ACC112 (cell line): ENCODE results near the gene ABHD17C.

ENCODE experiments used
- H2AFZ ChIP-seq: fragments of 200-600 bp; sonication (generic); one replicate; pipeline ENCODE4 v1.6.0; 2017; ENCODE audit warnings: antibody characterized with exemption, low read length; ENCODE audit not compliant: unreplicated experiment
- H3K27ac ChIP-seq: fragments of 200-600 bp; sonication (generic); 2 replicates; pipeline ENCODE4 v1.5.1; 2014; ENCODE audit warnings: low read depth, mild to moderate bottlenecking, antibody characterized with exemption, low read length, moderate library complexity
- H3K27me3 ChIP-seq: fragments of 200-600 bp; sonication (generic); 2 replicates; pipeline ENCODE4 v1.6.1; 2014; ENCODE audit warnings: mild to moderate bottlenecking, antibody characterized with exemption, low read length, moderate library complexity, mixed read lengths; ENCODE audit not compliant: insufficient read depth
- H3K36me3 ChIP-seq: fragments of 200-600 bp; sonication (generic); 2 replicates; pipeline ENCODE4 v1.6.1; 2016; ENCODE audit warnings: mild to moderate bottlenecking, antibody characterized with exemption, low read length, moderate library complexity, mixed read lengths; ENCODE audit not compliant: insufficient read depth
- H3K4me1 ChIP-seq: fragments of 200-600 bp; sonication (generic); one replicate; pipeline ENCODE4 v1.6.1; 2016; ENCODE audit warnings: low read length, mixed read lengths; ENCODE audit not compliant: insufficient read depth, unreplicated experiment, control insufficient read depth
- H3K4me3 ChIP-seq: fragments of 200-600 bp; sonication (generic); 2 replicates; pipeline ENCODE4 v1.5.1; 2014; ENCODE audit warnings: mild to moderate bottlenecking, low read depth, low read length
- H3K79me2 ChIP-seq: fragments of 200-600 bp; sonication (generic); one replicate; pipeline ENCODE4 v1.6.0; 2016; ENCODE audit warnings: low read length; ENCODE audit not compliant: control insufficient read depth, unreplicated experiment, insufficient read depth

ABHD17C gene

DNA sequence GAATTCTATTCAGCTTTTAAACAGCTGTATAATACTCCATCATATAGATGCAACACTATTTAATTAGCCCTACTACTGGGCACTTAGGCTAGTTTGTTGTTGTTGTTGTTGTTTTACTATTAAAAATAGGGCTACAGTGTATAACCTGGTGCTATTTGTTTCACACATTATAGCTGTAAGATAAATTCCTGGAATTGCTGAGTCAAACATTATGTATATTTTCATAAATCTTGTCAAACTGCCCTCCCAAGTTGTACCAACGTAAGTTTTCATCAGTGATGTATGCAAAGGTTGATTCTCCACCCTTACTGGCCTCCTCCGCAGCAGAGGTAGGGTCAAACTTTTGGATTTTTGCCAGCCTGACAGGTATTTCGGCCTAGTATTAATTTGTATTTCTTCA is 80.2 kb downstream of the ABHD17C start:
- Histone ChIP-seq H3K36me3 (no peaks in the 10 kb centered on the region), H3K27me3 (peaks cover 11% of the 10 kb centered on the region; the same call in 1 of the 2 replicates), H3K4me3 (no peak overlapping the region), H3K79me2 (no peaks in the 10 kb centered on the region), H2AFZ (no peak overlapping the region), H3K27ac (no peak overlapping the region), H3K4me1 (peaks cover 24% of the 10 kb centered on the region)

DNA sequence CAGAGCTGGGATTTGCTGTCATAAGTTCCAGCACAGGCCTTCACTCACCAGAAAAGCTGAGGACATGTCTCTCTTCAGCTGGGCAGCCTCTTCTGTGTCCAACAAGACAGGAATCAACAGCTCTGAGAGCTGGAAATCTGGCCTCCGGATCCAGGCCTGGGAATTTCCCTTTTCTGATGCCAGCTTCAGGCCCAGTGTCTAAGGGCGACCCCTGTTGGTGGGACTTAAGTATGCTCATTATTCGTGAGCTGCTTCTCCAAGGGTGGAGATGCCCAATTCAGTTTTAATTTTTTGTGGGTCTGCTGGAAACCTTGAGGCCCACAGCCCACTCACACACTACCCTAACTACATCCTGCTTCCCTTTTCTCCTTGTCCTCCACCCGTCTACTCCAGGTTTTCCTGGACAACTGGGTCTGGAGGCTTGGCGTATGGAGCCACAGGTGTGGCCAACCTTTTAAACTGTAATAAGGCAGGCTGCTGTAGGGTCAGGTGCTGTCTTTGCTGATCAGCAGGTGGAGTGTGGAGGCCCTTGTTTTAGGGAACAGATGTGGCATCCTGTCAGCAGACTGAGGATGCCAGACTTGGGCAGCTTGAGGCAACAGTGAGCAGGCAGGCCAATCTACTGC is 81.4 kb downstream of the ABHD17C start:
- peak overlapping the region; percentile 69 for H2AFZ ChIP-seq
- peaks cover 23% of the 10 kb centered on the region for H3K27me3 ChIP-seq
- H3K4me1 ChIP-seq: peaks cover 26% of the 10 kb centered on the region
- H3K27ac ChIP-seq: peak overlapping the region; percentile 71
- H3K36me3 ChIP-seq: no peaks in the 10 kb centered on the region
- H3K79me2 ChIP-seq: no peaks in the 10 kb centered on the region
- no peak overlapping the region for H3K4me3 ChIP-seq

DNA sequence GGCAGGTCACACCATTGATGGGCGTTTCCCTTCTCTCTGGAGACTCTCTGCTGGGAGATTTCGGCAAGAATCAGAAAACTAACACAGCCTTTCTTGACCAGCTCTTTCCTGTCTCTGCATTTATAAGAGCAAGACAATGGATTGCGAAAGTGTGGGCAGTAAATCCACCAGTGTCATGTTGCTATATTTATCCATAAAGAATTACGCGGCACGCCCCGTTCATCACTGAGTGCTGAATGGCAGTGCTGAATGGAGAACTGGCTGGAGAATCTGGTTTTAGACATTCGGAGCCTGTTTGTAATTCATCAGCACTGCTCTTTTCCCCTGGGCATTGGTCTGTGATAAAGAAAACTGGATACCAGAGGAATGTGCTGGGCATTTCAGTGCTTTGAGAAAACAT is 82.0 kb downstream of the ABHD17C start:
- Histone ChIP-seq H3K27me3 (peaks cover 29% of the 10 kb centered on the region), H3K36me3 (no peaks in the 10 kb centered on the region), H3K4me3 (no peak overlapping the region), H2AFZ (no peak overlapping the region), H3K79me2 (no peaks in the 10 kb centered on the region), H3K4me1 (peaks cover 26% of the 10 kb centered on the region), H3K27ac (peak overlapping the region; percentile 73)

DNA sequence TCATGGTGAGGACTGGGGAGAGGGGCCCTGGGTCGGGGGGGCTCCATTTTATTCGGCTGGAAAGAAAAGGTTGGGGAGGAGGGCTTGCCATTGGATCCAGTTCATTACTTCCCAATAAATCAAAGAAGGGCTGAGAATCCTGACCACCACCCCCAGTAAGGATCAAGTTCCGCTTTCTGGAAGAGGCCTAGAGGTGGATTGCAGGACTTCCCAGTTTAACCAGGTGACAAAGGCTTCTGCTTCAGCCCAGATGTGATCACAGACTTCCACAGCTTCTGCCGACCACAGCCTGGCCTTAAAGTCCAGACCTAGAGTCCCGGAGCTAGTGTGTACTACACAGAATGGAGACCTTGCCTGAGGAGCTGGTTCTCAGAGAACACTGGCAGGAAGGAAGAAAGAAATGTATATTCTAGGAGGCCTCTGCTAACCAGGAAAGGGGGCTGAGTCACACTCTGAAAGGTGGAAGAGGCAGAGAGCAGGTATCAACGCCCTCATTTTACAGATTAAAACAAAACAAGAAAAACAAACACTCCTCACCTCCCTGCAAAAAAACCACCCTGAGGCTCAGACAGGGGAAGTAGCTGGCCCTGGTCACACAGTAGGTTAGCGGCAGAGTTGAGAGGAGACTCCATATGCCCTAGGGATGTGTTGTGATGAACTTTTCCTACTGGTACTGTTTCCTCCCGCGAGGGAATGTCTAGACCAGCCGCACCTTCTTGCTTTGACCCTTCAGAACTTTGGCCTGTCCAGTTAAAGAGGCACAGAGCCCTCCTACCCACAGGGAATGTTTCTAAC is 82.9 kb downstream of the ABHD17C start:
- no peak overlapping the region for H3K4me3 ChIP-seq
- no peaks in the 10 kb centered on the region for H3K79me2 ChIP-seq
- peaks cover 37% of the 10 kb centered on the region for H3K27me3 ChIP-seq
- H3K4me1 ChIP-seq: peaks cover 26% of the 10 kb centered on the region
- peak overlapping the region; percentile 73 for H3K27ac ChIP-seq
- H2AFZ ChIP-seq: no peak overlapping the region
- no peaks in the 10 kb centered on the region for H3K36me3 ChIP-seq

DNA sequence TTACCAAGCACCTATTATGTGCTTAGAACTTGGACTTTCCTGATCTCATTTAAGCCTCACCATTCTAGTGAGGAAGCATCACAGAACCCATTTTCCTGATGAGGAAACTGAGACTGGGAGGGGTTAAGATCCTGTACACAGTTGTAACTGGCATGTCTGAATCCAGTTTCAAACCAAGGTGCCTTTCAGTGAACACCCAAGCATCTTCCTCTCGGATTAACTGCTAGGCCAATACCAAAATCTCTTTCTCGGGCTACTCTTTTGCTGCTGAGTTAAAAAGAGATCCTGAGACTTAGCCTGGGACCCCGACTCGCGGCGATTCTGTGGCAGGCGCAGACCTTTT is 83.5 kb downstream of the ABHD17C start:
- Histone ChIP-seq H2AFZ (no peak overlapping the region), H3K27ac (no peak overlapping the region), H3K4me1 (peaks cover 26% of the 10 kb centered on the region), H3K4me3 (peak overlapping the region; percentile 72), H3K79me2 (no peaks in the 10 kb centered on the region), H3K36me3 (no peaks in the 10 kb centered on the region), H3K27me3 (peaks cover 42% of the 10 kb centered on the region)

DNA sequence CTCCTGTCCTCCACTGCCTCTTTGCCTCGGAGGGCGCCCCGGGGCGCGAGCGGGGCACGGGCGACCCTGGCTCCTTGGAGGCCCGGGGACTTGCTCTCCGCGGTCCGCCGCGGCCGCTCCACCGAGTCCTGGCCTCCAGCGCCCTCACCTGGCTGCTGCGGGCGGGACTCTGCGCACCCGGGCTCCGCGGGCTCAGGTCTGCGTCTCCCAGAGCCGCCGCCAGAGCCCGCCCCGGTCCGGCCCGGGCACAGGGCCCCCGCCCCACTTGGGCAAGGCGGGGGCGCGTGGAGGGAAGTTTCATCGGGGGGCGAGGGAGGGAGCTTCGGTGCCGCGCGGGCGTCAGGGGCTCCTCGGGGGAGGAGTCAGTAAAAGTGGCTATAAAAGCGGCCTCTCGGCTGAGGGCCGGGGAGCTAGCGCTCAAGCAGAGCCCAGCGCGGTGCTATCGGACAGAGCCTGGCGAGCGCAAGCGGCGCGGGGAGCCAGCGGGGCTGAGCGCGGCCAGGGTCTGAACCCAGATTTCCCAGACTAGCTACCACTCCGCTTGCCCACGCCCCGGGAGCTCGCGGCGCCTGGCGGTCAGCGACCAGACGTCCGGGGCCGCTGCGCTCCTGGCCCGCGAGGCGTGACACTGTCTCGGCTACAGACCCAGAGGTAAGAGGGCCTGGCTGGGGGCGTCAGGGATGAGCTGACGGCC is 84.0 kb downstream of the ABHD17C start, which contains the start of gene CEMIP:
CEMIP (plus strand) TSS at position 407 of the 694 bp plus-strand sequence. CDS start 94,510 bp downstream, outside the sequence.
- Histone ChIP-seq H3K4me1 (peaks cover 26% of the 10 kb centered on the region), H3K27me3 (peaks cover 46% of the 10 kb centered on the region), H2AFZ (peak within 1 kb of the TSS; percentile 52), H3K27ac (no peak within 1 kb of the TSS), H3K36me3 (no peaks in the 10 kb centered on the region), H3K4me3 (peak within 1 kb of the TSS; percentile 72), H3K79me2 (no peaks in the 10 kb centered on the region)

DNA sequence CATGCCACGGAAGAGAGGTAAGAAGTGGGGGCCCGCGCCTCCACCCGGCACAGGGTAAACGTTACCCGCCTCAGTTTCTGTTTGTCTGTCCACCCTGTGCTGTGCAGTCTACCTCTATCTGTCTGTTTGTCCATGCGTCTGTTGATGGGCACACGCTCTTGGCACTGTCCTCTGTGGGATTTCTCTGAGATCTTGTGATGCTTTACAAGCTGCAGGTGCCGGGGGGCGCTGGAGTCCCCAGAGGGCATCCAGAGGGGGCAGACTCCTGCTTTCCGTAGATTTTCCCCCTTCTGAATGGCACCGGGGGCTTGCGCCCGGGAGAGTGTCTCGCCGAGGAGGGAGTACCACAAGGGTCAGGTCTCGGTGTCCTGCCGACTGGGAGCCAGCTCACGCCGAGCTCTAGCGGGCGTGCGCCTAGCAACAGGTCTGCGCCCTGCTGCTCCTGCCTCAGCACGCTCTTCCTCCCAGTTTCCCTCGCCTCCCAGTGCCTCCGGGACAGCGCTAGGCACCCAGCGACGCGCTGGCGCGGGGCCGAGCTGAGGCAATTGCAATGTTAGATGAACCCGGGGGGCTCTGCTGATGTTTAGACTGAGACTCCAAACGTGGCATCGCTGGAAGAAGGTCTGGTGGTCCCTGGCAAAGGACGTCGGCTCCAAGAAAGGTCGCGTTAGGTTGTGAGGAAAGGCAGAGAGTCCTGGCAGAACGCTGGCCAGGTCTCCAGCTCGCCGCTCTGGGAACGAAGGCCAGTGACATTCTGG is 84.7 kb downstream of the ABHD17C start:
- peaks cover 47% of the 10 kb centered on the region for H3K27me3 ChIP-seq
- H3K4me3 ChIP-seq: peak overlapping the region; percentile 72
- H3K79me2 ChIP-seq: no peaks in the 10 kb centered on the region
- no peak overlapping the region for H3K27ac ChIP-seq
- H3K4me1 ChIP-seq: peaks cover 26% of the 10 kb centered on the region
- no peaks in the 10 kb centered on the region for H3K36me3 ChIP-seq
- H2AFZ ChIP-seq: peak overlapping the region; percentile 52

DNA sequence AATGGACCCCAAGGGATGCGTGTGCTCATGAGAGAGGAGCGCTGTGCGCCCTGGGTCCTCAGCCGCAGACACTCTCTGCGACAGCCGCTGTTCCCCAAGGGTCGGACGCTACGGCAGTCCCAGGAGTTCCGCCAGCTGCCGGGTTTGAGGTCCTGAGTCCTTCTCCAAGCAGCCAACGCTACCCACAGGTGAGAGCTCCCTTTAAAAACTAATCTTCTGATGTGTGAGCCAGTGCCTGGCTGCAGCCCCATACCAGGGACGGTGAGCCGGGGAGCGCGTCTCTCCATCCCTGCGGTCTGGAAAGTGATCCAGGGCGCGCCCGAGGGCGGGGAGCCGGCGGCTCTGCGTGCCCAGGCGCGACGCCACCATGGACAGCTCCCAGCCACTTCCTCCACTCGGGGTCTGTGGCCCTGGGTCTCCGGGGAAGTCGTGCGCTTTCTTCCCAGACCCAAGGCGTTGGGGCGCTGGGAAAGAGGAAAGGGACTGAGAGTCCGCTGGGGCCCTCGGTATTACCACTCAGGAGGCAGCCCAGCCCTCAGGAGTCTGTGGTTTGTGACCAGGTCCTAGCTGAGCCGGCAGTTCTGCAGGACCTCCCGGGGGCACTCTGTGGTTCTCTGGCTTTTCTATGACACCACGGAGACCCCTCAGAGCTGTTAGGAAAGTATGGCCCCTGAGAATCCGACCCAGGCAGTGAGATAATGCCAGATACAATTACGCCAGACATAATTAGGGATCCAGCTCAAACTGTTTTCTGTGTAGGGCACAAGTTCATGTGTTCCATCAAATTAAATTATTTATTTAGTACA is 85.5 kb downstream of the ABHD17C start:
- H3K36me3 ChIP-seq: no peaks in the 10 kb centered on the region
- peaks cover 26% of the 10 kb centered on the region for H3K4me1 ChIP-seq
- H3K4me3 ChIP-seq: peak overlapping the region; percentile 72
- H3K27ac ChIP-seq: no peak overlapping the region
- H3K27me3 ChIP-seq: peaks cover 47% of the 10 kb centered on the region
- H3K79me2 ChIP-seq: no peaks in the 10 kb centered on the region
- no peak overlapping the region for H2AFZ ChIP-seq

DNA sequence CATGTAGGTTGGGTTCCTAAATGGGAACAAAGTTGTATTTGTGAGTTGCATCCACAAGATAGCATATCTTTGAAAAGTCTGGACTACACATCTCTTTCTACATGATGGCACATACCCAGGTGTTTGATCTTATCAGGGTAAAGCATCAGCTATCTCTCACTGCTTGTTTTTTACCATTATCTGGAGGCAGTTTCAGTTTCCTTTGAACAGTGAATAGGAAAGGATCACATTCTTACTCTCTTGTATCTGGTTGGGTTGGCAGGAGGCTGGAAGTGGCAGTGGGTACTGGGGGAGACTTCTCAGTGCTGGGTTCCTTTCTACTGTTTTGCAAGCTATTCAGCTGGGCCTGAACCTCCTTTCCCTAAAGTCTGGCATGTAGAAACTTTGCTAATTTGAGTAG is 88.2 kb downstream of the ABHD17C start:
- no peak overlapping the region for H3K27ac ChIP-seq
- H3K27me3 ChIP-seq: peaks cover 47% of the 10 kb centered on the region
- H3K36me3 ChIP-seq: no peaks in the 10 kb centered on the region
- peaks cover 7% of the 10 kb centered on the region for H3K4me1 ChIP-seq
- H2AFZ ChIP-seq: no peak overlapping the region
- H3K4me3 ChIP-seq: no peak overlapping the region
- H3K79me2 ChIP-seq: no peaks in the 10 kb centered on the region

DNA sequence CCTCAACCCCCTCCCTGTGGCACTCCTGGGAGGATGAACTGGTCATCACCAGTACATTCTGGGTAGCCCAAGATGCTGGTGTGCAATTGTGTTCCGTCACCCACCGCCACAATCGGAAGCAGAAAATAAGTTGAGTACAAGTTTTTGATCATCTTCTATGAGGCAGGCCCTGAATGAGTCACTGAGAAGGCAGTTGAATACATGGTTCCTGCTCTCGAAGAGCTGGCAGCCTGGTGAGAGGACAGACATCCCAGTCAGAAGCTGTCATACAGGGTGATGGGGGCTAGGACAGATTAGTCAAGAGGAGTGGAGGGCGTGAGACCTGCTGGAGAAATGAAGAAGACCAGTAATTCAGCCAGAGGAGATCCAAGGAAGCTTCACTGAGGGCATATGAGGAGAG is 90.2 kb downstream of the ABHD17C start:
- Histone ChIP-seq H3K27me3 (peaks cover 36% of the 10 kb centered on the region), H3K4me3 (no peak overlapping the region), H3K4me1 (peaks cover 2% of the 10 kb centered on the region), H3K36me3 (no peaks in the 10 kb centered on the region), H3K79me2 (no peaks in the 10 kb centered on the region), H2AFZ (no peak overlapping the region), H3K27ac (no peak overlapping the region)
